Cardiac muscle cell (in vitro differentiated cells and primary cell): ENCODE measurements around the gene MMP23B. TPM values are rescaled to one million over a fixed set of nuclear protein-coding genes. Genes with fewer than 3 reads are reported as not detected.
"Not testable (repeated sequence)": the region's sequence is repeated elsewhere in the genome, so short reads cannot be mapped to it uniquely, and the experiment has no call there.

ENCODE experiments used
- DNase-seq, 2 donors: peaks; one replicate each; pipeline versions ENCODE4 v3.0.0 to v3.0.0-alpha.2; 2010 to 2017; ENCODE audit warnings: low read depth in 1 of 2, low spot score in 1 of 2
- H3K27ac ChIP-seq: fragments of 200-600 bp; sonication (generic); 2 replicates; pipeline ENCODE4 v1.5.1; 2016
- H3K27me3 ChIP-seq: fragments of 200-600 bp; sonication (generic); 2 replicates; pipeline ENCODE4 v1.6.0; 2016; ENCODE audit warnings: control low read depth
- H3K36me3 ChIP-seq: fragments of 200-600 bp; sonication (generic); 2 replicates; pipeline ENCODE4 v1.5.1; 2016; ENCODE audit warnings: control low read depth
- H3K4me1 ChIP-seq: fragments of 200-600 bp; sonication (generic); 2 replicates; pipeline ENCODE4 v1.8.1; 2017; ENCODE audit warnings: low read depth, mild to moderate bottlenecking, mixed run types
- H3K4me3 ChIP-seq: fragments of 200-600 bp; sonication (generic); 2 replicates; pipeline ENCODE4 v1.5.1; 2016; ENCODE audit warnings: mild to moderate bottlenecking
- H3K9me3 ChIP-seq: fragments of 200-600 bp; sonication (generic); 2 replicates; pipeline ENCODE4 v1.5.1; 2017; ENCODE audit warnings: low read depth, mild to moderate bottlenecking, control low read depth
- CTCF ChIP-seq: IDR thresholded peaks from 2 replicates; pipeline ENCODE4 v1.5.1; 2012; ENCODE audit warnings: low read depth, mild to moderate bottlenecking, low read length
- polyA plus RNA-seq: library from polyadenylated mRNA; unstranded; fragments of >200 nt; fragmentation: Nextera tagmentation; extraction: Ambion mirVana; gene quantifications from 2 replicates; pipeline ENCODE4 v1.2.1, GENCODE V29; 2016
- total RNA-seq: library from RNA; depleted of rRNA; stranded (reverse); fragments of >200 nt; gene quantifications from 2 replicates; pipeline ENCODE4 v1.2.3, GENCODE V29; 2016

MMP23B gene
- total and polyA plus RNA-seq, 2 experiments from 2014 or later, result 14.1 to 23.6 TPM

- no peak for DNase-seq
- no peaks in the 10 kb centered on the region for H3K9me3 ChIP-seq
These were observed 37.2 kb upstream of the MMP23B start for GRCh38 chr1:1594602-1595260.

GRCh38 chr1:1595341-1595740 lies 36.6 kb upstream of the MMP23B start:
- DNase-seq, H3K36me3 ChIP-seq, H3K4me3 ChIP-seq, H3K9me3 ChIP-seq, H3K27ac ChIP-seq: not testable (repeated sequence)
- H3K4me1 ChIP-seq, result peaks cover 13% of the 10 kb centered on the region
- H3K27me3 ChIP-seq, result peaks cover 15% of the 10 kb centered on the region

More at GRCh38 chr1:1594602-1595260, 37.2 kb upstream of the MMP23B start:
- Histone ChIP-seq H3K4me3 (no peak overlapping the region), H3K36me3 (no peaks in the 10 kb centered on the region), H3K27me3 (peaks cover 12% of the 10 kb centered on the region), H3K27ac (no peak overlapping the region), H3K4me1 (peaks cover 12% of the 10 kb centered on the region)
- TF ChIP-seq CTCF, result no peak

- Histone ChIP-seq H3K4me3 (no peak overlapping the region), H3K4me1 (peaks cover 14% of the 10 kb centered on the region)
- no peak for DNase-seq
These were observed 35.3 kb upstream of the MMP23B start for GRCh38 chr1:1596493-1597274.

GRCh38 chr1:1597275-1597930 lies 34.6 kb upstream of the MMP23B start:
- no peaks in the 10 kb centered on the region for H3K9me3 ChIP-seq
- no peaks in the 10 kb centered on the region for H3K36me3 ChIP-seq
- H3K4me3 ChIP-seq, result no peak overlapping the region
- peaks cover 14% of the 10 kb centered on the region for H3K4me1 ChIP-seq
- H3K27me3 ChIP-seq, result peaks cover 35% of the 10 kb centered on the region
- no peak overlapping the region for H3K27ac ChIP-seq
- peak in 1 of 2 donors; percentile 42 for DNase-seq
- peak; percentile 37 for TF ChIP-seq CTCF

More at GRCh38 chr1:1596493-1597274, 35.3 kb upstream of the MMP23B start:
- Histone ChIP-seq H3K36me3 (no peaks in the 10 kb centered on the region), H3K9me3 (no peaks in the 10 kb centered on the region), H3K27me3 (peaks cover 28% of the 10 kb centered on the region), H3K27ac (no peak overlapping the region)
- no peak for TF ChIP-seq CTCF

- no peak for DNase-seq
- H3K27ac ChIP-seq, result no peak overlapping the region
- H3K4me1 ChIP-seq, result peaks cover 14% of the 10 kb centered on the region
- H3K36me3 ChIP-seq, result no peaks in the 10 kb centered on the region
- no peak overlapping the region for H3K4me3 ChIP-seq
- no peaks in the 10 kb centered on the region for H3K9me3 ChIP-seq
- H3K27me3 ChIP-seq, result peaks cover 43% of the 10 kb centered on the region
- TF ChIP-seq CTCF, result no peak
These were observed 33.8 kb upstream of the MMP23B start for GRCh38 chr1:1598051-1598719.
